KMS-11 (cell line): ENCODE data around the gene WDR64.

Experiments
- H2AFZ ChIP-seq: fragments of 200-600 bp; sonication (generic); 2 replicates; pipeline ENCODE4 v1.6.1; 2016; ENCODE audit warnings: antibody characterized with exemption, mixed run types, low read depth
- H3K27ac ChIP-seq: fragments of 200-600 bp; sonication (generic); 2 replicates; pipeline ENCODE4 v1.6.1; 2016; ENCODE audit warnings: mild to moderate bottlenecking, mixed run types
- H3K27me3 ChIP-seq: fragments of 200-600 bp; sonication (generic); 2 replicates; pipeline ENCODE4 v1.6.1; 2017; ENCODE audit warnings: mild to moderate bottlenecking, low read depth, mixed run types, moderate library complexity; ENCODE audit not compliant: insufficient read depth
- H3K36me3 ChIP-seq: fragments of 200-600 bp; sonication (generic); 2 replicates; pipeline ENCODE4 v1.6.1; 2017; ENCODE audit warnings: mild to moderate bottlenecking, mixed run types; ENCODE audit not compliant: insufficient read depth
- H3K4me1 ChIP-seq: fragments of 200-600 bp; sonication (generic); 2 replicates; pipeline ENCODE4 v1.6.1; 2016; ENCODE audit warnings: mild to moderate bottlenecking, low read depth, mixed run types; ENCODE audit not compliant: poor library complexity, severe bottlenecking
- H3K4me2 ChIP-seq: fragments of 200-600 bp; sonication (generic); 2 replicates; pipeline ENCODE4 v1.7.0; 2016; ENCODE audit warnings: mild to moderate bottlenecking, mixed run types
- H3K4me3 ChIP-seq: fragments of 200-600 bp; sonication (generic); IDR thresholded peaks from 2 replicates; pipeline ENCODE4 v1.6.1; 2017; ENCODE audit warnings: low read depth, low read length, mixed read lengths; ENCODE audit not compliant: insufficient read depth
- H3K79me2 ChIP-seq: fragments of 200-600 bp; sonication (generic); 2 replicates; pipeline ENCODE4 v1.6.1; 2016; ENCODE audit warnings: low read depth, mixed run types; ENCODE audit not compliant: insufficient read depth
- H3K9ac ChIP-seq: fragments of 200-600 bp; sonication (generic); 2 replicates; pipeline ENCODE4 v1.6.1; 2016; ENCODE audit warnings: mild to moderate bottlenecking, mixed run types
- H4K20me1 ChIP-seq: fragments of 200-600 bp; sonication (generic); 2 replicates; pipeline ENCODE4 v1.6.1; 2016; ENCODE audit warnings: mild to moderate bottlenecking, mixed run types; ENCODE audit not compliant: insufficient read depth
- TF ChIP-seq, protein P1 (sequence below): fragments of 200-600 bp; sonication (generic); conservative IDR thresholded peaks from 2 replicates; pipeline ENCODE4 v1.6.1; 2017; ENCODE audit warnings: low read depth, mild to moderate bottlenecking, antibody characterized with exemption, low read length, moderate library complexity, mixed read lengths

The WDR64 gene

GRCh38 chr1:241627453-241628259 is 24.4 kb upstream of the WDR64 start:
- Histone ChIP-seq H4K20me1 (no peaks in the 10 kb centered on the region), H3K79me2 (no peaks in the 10 kb centered on the region), H2AFZ (no peak overlapping the region), H3K4me2 (no peak overlapping the region), H3K4me3 (no peak overlapping the region), H3K9ac (no peak overlapping the region), H3K4me1 (no peaks in the 10 kb centered on the region), H3K36me3 (no peaks in the 10 kb centered on the region), H3K27ac (no peak overlapping the region), H3K27me3 (no peaks in the 10 kb centered on the region)
- TF ChIP-seq, protein P1, sequence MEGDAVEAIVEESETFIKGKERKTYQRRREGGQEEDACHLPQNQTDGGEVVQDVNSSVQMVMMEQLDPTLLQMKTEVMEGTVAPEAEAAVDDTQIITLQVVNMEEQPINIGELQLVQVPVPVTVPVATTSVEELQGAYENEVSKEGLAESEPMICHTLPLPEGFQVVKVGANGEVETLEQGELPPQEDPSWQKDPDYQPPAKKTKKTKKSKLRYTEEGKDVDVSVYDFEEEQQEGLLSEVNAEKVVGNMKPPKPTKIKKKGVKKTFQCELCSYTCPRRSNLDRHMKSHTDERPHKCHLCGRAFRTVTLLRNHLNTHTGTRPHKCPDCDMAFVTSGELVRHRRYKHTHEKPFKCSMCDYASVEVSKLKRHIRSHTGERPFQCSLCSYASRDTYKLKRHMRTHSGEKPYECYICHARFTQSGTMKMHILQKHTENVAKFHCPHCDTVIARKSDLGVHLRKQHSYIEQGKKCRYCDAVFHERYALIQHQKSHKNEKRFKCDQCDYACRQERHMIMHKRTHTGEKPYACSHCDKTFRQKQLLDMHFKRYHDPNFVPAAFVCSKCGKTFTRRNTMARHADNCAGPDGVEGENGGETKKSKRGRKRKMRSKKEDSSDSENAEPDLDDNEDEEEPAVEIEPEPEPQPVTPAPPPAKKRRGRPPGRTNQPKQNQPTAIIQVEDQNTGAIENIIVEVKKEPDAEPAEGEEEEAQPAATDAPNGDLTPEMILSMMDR = peak; percentile 65

DNA sequence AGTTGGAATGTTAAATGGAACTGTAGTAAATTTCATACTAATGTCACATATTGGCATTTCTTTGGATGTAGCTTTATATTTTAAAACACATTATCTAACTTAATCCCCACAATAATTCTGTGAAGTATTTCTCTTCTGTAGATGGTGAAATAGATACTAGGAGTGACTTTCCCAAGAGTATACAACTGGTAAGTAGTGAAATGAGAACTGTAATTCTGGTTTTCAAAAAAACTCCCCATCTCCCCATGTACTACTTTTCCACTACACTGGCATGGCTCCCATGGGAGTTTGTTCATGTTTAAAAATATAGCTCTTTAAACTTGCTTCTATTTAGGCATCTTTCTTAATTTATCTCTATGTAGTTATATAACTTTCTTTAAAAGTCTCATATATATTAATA is 22.1 kb upstream of the WDR64 start:
- Histone ChIP-seq H3K27me3 (no peaks in the 10 kb centered on the region), H3K79me2 (peaks cover 5% of the 10 kb centered on the region; the same call in 1 of the 2 replicates), H3K36me3 (no peaks in the 10 kb centered on the region), H2AFZ (no peak overlapping the region), H3K4me1 (no peaks in the 10 kb centered on the region), H3K4me3 (no peak overlapping the region), H3K27ac (no peak overlapping the region), H3K9ac (no peak overlapping the region), H3K4me2 (no peak overlapping the region), H4K20me1 (no peaks in the 10 kb centered on the region)
- TF ChIP-seq, protein P1 = no peak

DNA sequence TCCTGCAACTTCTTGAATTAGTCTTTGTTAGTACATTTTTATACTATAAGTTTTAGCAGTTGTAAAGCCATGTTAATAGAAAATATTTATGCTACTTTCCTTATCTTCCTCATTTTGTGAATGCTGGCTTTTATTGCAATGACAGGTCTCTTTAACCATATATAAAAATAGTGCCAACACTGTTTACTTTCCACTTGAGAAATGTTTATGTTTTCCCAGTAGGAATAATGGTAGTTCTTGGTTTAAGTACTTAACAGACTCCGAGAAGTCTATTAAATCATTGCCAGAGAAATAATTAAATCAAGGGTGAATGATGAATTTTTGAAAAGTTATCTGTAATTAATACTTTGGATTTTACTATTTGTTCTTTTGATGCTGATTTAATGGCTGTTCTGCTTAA is 21.6 kb upstream of the WDR64 start:
- Histone ChIP-seq H3K36me3 (no peaks in the 10 kb centered on the region), H3K4me2 (no peak overlapping the region), H3K27me3 (no peaks in the 10 kb centered on the region), H3K79me2 (peaks cover 6% of the 10 kb centered on the region; the same call in 1 of the 2 replicates), H3K27ac (no peak overlapping the region), H2AFZ (no peak overlapping the region), H3K9ac (no peak overlapping the region), H3K4me1 (no peaks in the 10 kb centered on the region), H3K4me3 (no peak overlapping the region), H4K20me1 (no peaks in the 10 kb centered on the region)
- TF ChIP-seq, protein P1 = no peak

DNA sequence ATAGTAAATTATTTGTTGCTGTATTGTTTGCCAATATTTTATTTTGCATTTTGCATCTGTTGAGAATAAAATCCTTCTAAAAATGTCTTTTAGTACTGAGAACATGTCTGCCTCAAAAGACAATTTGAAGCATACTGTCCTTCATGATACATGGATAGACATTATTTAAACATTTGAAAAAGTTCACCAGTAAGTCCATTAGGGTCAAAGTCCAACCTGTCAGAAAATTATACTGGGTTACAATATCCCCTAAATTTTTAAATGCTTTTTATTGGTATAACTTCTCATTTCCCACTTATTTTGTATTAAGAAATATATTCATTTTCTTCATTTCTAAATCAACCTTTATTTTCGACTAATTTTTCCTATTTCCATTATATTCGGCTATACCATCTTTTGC is 21.2 kb upstream of the WDR64 start:
- Histone ChIP-seq H3K27me3 (no peaks in the 10 kb centered on the region), H2AFZ (no peak overlapping the region), H3K4me1 (no peaks in the 10 kb centered on the region), H3K4me2 (no peak overlapping the region), H3K27ac (no peak overlapping the region), H3K4me3 (no peak overlapping the region), H3K9ac (no peak overlapping the region), H3K36me3 (no peaks in the 10 kb centered on the region), H4K20me1 (no peaks in the 10 kb centered on the region), H3K79me2 (peaks cover 10% of the 10 kb centered on the region; the same call in 1 of the 2 replicates)
- TF ChIP-seq, protein P1 = no peak
